Parathyroid adenoma (tissue), 2 donors: ENCODE results near the gene PLXDC1.

Experiments
- H2AFZ ChIP-seq: fragments of 300-600 bp; sonication (generic); one replicate; pipeline ENCODE4 v1.7.0; 2017; ENCODE audit warnings: antibody characterized with exemption, mild to moderate bottlenecking
- H3K27ac ChIP-seq: fragments of 300-600 bp; sonication (generic); one replicate; pipeline ENCODE4 v1.7.0; 2017
- H3K27me3 ChIP-seq: fragments of 300-600 bp; sonication (generic); one replicate; pipeline ENCODE4 v1.7.0; 2017; ENCODE audit warnings: low read length; ENCODE audit not compliant: control insufficient read depth, insufficient read depth
- H3K36me3 ChIP-seq: fragments of 300-600 bp; sonication (generic); one replicate; pipeline ENCODE4 v1.7.0; 2017; ENCODE audit warnings: low read length; ENCODE audit not compliant: control insufficient read depth, insufficient read depth
- H3K4me1 ChIP-seq: fragments of 300-600 bp; sonication (generic); one replicate; pipeline ENCODE4 v1.7.0; 2017; ENCODE audit warnings: control low read depth
- H3K4me2 ChIP-seq: fragments of 300-600 bp; sonication (generic); one replicate; pipeline ENCODE4 v1.7.0; 2017; ENCODE audit warnings: low read length
- H3K4me3 ChIP-seq: fragments of 300-600 bp; sonication (generic); one replicate; pipeline ENCODE4 v1.7.0; 2017; ENCODE audit warnings: low read depth, low read length
- H3K79me2 ChIP-seq: fragments of 300-600 bp; sonication (generic); one replicate; pipeline ENCODE4 v1.7.0; 2017; ENCODE audit warnings: control low read depth
- H3K9ac ChIP-seq: fragments of 300-600 bp; sonication (generic); one replicate; pipeline ENCODE4 v1.7.0; 2017; ENCODE audit warnings: mild to moderate bottlenecking
- H3K9me3 ChIP-seq: fragments of 300-600 bp; sonication (generic); one replicate; pipeline ENCODE4 v1.7.0; 2017; ENCODE audit warnings: low read length; ENCODE audit not compliant: control insufficient read depth
- TF ChIP-seq, protein P1 (sequence below): fragments of 300-600 bp; sonication (generic); IDR thresholded peaks from one replicate; pipeline ENCODE4 v1.7.0; 2017; ENCODE audit warnings: antibody characterized with exemption, mild to moderate bottlenecking
- donor health status: primary hyperparathyroidism.

Gene PLXDC1

DNA sequence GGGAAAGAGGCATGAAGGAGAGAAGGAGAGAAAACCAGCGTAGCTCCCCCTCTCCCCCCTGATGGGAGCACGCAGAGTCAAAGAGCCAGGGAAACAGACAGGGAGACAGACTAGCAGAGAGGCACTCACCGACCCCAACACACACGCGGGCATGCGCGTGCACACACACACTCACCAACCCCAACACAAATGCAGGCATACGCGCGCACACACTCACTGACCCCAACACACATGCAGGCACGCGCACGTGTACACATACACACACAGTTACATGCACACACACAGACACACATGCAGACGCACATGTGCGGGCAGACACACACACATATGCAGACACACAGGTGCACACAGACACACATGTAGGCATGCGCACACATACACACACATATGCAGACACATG lies 41.5 kb upstream of the PLXDC1 start:
- Histone ChIP-seq H3K4me1 (peaks cover under 1% of the 10 kb centered on the region), H3K36me3 (no peaks in the 10 kb centered on the region)

DNA sequence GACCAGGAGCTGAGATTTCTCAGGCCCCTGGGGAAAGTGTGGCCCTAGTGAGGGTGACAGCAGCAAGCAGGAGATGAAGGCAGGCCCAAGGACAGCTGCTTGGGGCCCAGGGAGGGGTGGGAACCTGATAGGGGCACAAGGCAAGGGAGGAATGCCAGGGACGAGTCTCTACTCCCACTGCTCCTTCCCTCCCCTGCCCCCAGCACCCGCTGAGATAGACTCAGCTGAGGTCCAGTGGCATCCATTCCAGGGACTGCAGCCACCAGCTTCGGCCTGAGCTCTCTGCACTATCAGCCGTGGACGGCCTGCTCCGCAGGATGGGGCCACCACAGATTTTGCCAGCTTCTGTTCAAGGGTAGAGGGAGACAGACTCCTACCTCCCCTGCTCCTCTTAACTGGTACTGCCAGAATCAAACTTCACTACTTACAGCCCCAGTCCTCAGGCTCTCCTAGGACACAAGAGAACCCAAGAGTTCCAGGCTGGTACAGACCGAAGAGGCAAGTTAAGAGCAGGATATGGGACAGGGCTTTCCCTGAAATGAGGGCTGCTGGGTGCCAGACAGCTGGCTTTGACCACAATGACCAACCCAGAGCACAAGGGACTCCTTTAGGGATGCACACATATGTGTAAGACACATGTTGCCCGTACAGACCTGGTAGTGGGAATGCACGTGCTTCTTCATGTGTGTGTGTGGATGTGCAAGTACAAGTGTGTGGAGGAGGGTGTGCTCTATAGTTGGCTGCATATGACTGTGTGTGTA lies 40.5 kb upstream of the PLXDC1 start:
- Histone ChIP-seq H3K27ac (no peak overlapping the region), H3K9me3 (no peaks in the 10 kb centered on the region), H3K79me2 (no peaks in the 10 kb centered on the region), H3K36me3 (no peaks in the 10 kb centered on the region), H3K4me3 (no peak overlapping the region), H3K4me2 (no peak overlapping the region), H3K27me3 (no peaks in the 10 kb centered on the region), H3K4me1 (no peaks in the 10 kb centered on the region), H3K9ac (no peak overlapping the region), H2AFZ (no peak overlapping the region)
- TF ChIP-seq, protein P1, sequence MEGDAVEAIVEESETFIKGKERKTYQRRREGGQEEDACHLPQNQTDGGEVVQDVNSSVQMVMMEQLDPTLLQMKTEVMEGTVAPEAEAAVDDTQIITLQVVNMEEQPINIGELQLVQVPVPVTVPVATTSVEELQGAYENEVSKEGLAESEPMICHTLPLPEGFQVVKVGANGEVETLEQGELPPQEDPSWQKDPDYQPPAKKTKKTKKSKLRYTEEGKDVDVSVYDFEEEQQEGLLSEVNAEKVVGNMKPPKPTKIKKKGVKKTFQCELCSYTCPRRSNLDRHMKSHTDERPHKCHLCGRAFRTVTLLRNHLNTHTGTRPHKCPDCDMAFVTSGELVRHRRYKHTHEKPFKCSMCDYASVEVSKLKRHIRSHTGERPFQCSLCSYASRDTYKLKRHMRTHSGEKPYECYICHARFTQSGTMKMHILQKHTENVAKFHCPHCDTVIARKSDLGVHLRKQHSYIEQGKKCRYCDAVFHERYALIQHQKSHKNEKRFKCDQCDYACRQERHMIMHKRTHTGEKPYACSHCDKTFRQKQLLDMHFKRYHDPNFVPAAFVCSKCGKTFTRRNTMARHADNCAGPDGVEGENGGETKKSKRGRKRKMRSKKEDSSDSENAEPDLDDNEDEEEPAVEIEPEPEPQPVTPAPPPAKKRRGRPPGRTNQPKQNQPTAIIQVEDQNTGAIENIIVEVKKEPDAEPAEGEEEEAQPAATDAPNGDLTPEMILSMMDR = no peak

More for the DNA sequence above, 41.5 kb upstream of the PLXDC1 start:
- Histone ChIP-seq H3K4me2 (no peak overlapping the region), H3K4me3 (no peak overlapping the region), H3K9me3 (no peaks in the 10 kb centered on the region), H3K9ac (no peak overlapping the region), H3K27me3 (no peaks in the 10 kb centered on the region), H3K79me2 (no peaks in the 10 kb centered on the region), H3K27ac (no peak overlapping the region), H2AFZ (no peak overlapping the region)
- TF ChIP-seq, protein P1 = no peak

DNA sequence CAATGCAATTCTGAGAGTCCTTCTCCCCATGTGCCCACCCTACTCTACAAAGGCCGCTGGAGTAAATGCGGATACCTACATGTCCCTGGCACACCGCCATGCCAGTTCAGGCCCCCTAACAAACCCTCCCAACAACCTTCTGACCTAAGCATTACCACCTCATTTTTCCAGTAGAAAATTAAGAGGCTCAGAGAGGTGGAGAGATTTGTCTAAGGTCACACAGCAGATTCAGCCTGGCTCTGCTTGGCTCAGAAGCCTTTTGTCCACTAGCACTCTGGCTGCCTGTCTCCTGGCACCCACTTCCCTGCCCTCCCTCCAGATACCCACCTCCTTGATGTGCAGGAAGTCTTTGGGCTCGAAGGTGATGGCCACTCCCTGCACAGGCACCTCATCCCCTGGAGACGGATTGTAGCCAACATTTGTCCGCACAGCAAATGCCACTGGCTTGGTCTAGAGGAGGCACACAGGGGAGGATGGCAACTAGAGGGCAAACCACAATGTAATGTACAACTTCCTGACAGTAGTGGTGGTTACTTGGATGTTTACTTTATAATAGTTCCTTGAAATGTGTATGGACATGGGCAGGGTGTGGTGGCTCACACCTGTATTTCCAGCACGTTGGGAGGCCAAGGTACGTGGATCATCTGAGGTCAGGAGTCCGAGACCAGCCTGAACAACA lies 35.9 kb upstream of the PLXDC1 start:
- no peaks in the 10 kb centered on the region for H3K36me3 ChIP-seq
- no peaks in the 10 kb centered on the region for H3K9me3 ChIP-seq
- no peaks in the 10 kb centered on the region for H3K79me2 ChIP-seq
- H3K9ac ChIP-seq = no peak overlapping the region
- no peak overlapping the region for H3K4me3 ChIP-seq
- TF ChIP-seq, protein P1 = no peak
- H3K4me2 ChIP-seq = no peak overlapping the region
- H3K4me1 ChIP-seq = no peaks in the 10 kb centered on the region
- no peak overlapping the region for H2AFZ ChIP-seq
- no peak overlapping the region for H3K27ac ChIP-seq
- H3K27me3 ChIP-seq = no peaks in the 10 kb centered on the region

DNA sequence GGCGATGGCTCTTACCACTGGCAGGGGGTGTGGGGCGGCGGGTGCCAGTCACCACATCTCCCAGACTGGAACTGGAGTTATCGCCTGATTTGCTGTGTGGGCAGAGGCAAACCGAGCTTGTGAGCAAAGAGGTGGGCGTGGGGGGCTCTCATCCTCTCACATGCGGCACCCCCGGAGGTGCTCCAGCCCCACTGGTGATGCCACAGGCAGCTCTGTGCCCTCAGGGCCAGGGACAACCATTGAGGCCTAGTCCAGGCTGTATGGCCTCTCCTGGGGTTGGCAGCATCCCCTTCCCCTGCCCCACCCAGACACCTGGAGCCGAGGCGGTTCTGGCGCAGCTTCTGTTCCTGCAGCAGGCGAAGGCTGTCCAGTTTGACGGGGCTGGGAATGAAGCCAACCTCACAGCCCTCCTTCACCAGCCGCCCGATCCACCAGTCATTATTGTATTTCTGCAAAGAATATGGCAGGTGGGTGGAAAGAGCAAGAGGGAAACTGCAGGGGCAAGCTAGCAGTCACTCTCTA lies 35.1 kb upstream of the PLXDC1 start:
- H3K27ac ChIP-seq = no peak overlapping the region
- H3K9ac ChIP-seq = no peak overlapping the region
- H2AFZ ChIP-seq = no peak overlapping the region
- H3K4me1 ChIP-seq = no peaks in the 10 kb centered on the region
- H3K4me2 ChIP-seq = no peak overlapping the region
- H3K4me3 ChIP-seq = no peak overlapping the region
- H3K36me3 ChIP-seq = no peaks in the 10 kb centered on the region
- H3K9me3 ChIP-seq = no peaks in the 10 kb centered on the region
- TF ChIP-seq, protein P1 = no peak
- no peaks in the 10 kb centered on the region for H3K27me3 ChIP-seq
- H3K79me2 ChIP-seq = no peaks in the 10 kb centered on the region
